NCI-H748 (cell line): ENCODE measurements around the gene FCHSD1.
"Not testable (repeated sequence)": the region's sequence is repeated elsewhere in the genome, so short reads cannot be mapped to it uniquely, and the experiment has no call there.

ENCODE experiments used
- DNase-seq: peaks from one replicate; lab custom pipeline; 2025; ENCODE audit not compliant: unreplicated experiment; lab: John Stamatoyannopoulos, UW

FCHSD1 gene

GRCh38 chr5:141618030-141618803, 33.0 kb downstream of the FCHSD1 start:
- DNase-seq: peak; percentile 74

- no peak for DNase-seq
These were observed 33.6 kb downstream of the FCHSD1 start for GRCh38 chr5:141617682-141618029.

GRCh38 chr5:141617128-141617527, 34.1 kb downstream of the FCHSD1 start:
- DNase-seq: no peak

- DNase-seq: no peak
These were observed 35.1 kb downstream of the FCHSD1 start for GRCh38 chr5:141615991-141616720.

GRCh38 chr5:141613344-141613743, 37.9 kb downstream of the FCHSD1 start:
- DNase-seq: no peak

GRCh38 chr5:141611289-141611688, 39.9 kb downstream of the FCHSD1 start:
- DNase-seq: no peak

- not testable (repeated sequence) for DNase-seq
These were observed 41.3 kb downstream of the FCHSD1 start for GRCh38 chr5:141609921-141610320.

- no peak for DNase-seq
These were observed 42.2 kb downstream of the FCHSD1 start for GRCh38 chr5:141609044-141609443.

- no peak for DNase-seq
These were observed 42.7 kb downstream of the FCHSD1 start for GRCh38 chr5:141608557-141608956.

- DNase-seq: no peak
These were observed 43.2 kb downstream of the FCHSD1 start for GRCh38 chr5:141608046-141608445.

- DNase-seq: no peak
These were observed 45.5 kb downstream of the FCHSD1 start for GRCh38 chr5:141605523-141606277.

GRCh38 chr5:141603923-141604717, 47.1 kb downstream of the FCHSD1 start:
- DNase-seq: peak; percentile 2

GRCh38 chr5:141602606-141603005, 48.6 kb downstream of the FCHSD1 start:
- no peak for DNase-seq

GRCh38 chr5:141598391-141599345, 52.5 kb downstream of the FCHSD1 start:
- DNase-seq: no peak

- DNase-seq: no peak
These were observed 53.4 kb downstream of the FCHSD1 start for GRCh38 chr5:141597814-141598213.

- no peak for DNase-seq
These were observed 53.8 kb downstream of the FCHSD1 start for GRCh38 chr5:141597394-141597793.

- no peak for DNase-seq
These were observed 54.4 kb downstream of the FCHSD1 start for GRCh38 chr5:141596867-141597266.

- no peak for DNase-seq
These were observed 61.1 kb downstream of the FCHSD1 start for GRCh38 chr5:141590127-141590526.
